OCI-LY1 (cell line): ENCODE results near the gene FBRSL1.
A peak's percentile ranks its signal among the peaks of the same experiment; 100 is the strongest.

Source experiments
- H2AFZ ChIP-seq: fragments of 200-600 bp; sonication (generic), shearing (Covaris generic); 2 replicates; pipeline ENCODE4 v1.6.0; 2014; ENCODE audit warnings: antibody characterized with exemption, mild to moderate bottlenecking, low read length
- H3F3A ChIP-seq: fragments of 200-600 bp; sonication (generic), shearing (Covaris generic); 2 replicates; pipeline ENCODE4 v1.6.0; 2014; ENCODE audit warnings: mild to moderate bottlenecking, antibody characterized with exemption, low read length, moderate library complexity; ENCODE audit not compliant: insufficient read depth
- H3K27ac ChIP-seq: fragments of 200-600 bp; sonication (generic); 2 replicates; pipeline ENCODE4 v1.5.1; 2014; ENCODE audit warnings: low read length, mixed run types, mild to moderate bottlenecking, low read depth; ENCODE audit not compliant: poor library complexity, severe bottlenecking
- H3K27me3 ChIP-seq: fragments of 200-600 bp; sonication (generic); 2 replicates; pipeline ENCODE4 v1.6.0; 2014; ENCODE audit warnings: antibody characterized with exemption, mild to moderate bottlenecking, low read length, moderate library complexity; ENCODE audit not compliant: insufficient read depth
- H3K36me3 ChIP-seq: fragments of 200-600 bp; sonication (generic); 2 replicates; pipeline ENCODE4 v1.6.1; 2014; ENCODE audit warnings: mild to moderate bottlenecking, antibody characterized with exemption, low read length, moderate library complexity, mixed read lengths; ENCODE audit not compliant: insufficient read depth
- H3K4me1 ChIP-seq: fragments of 200-600 bp; sonication (generic); 2 replicates; pipeline ENCODE4 v1.5.1; 2014; ENCODE audit warnings: mild to moderate bottlenecking, low read length, moderate library complexity; ENCODE audit not compliant: insufficient read depth, severe bottlenecking
- H3K4me2 ChIP-seq: fragments of 200-600 bp; sonication (generic), shearing (Covaris generic); 2 replicates; pipeline ENCODE4 v1.6.1; 2014; ENCODE audit warnings: low read length
- H3K4me3 ChIP-seq: fragments of 200-600 bp; sonication (generic); 2 replicates; pipeline ENCODE4 v1.5.1; 2014; ENCODE audit warnings: low read length, low read depth, mild to moderate bottlenecking, mixed read lengths; ENCODE audit not compliant: poor library complexity, severe bottlenecking
- H3K79me2 ChIP-seq: fragments of 200-600 bp; shearing (Covaris generic); 2 replicates; pipeline ENCODE4 v1.6.1; 2016; ENCODE audit warnings: mixed run types, low read length, mixed read lengths; ENCODE audit not compliant: insufficient read depth
- H3K9ac ChIP-seq: fragments of 200-600 bp; sonication (generic), shearing (Covaris generic); 2 replicates; pipeline ENCODE4 v1.6.1; 2014; ENCODE audit warnings: mild to moderate bottlenecking, low read length, mixed read lengths
- H3K9me2 ChIP-seq: fragments of 200-600 bp; sonication (generic), shearing (Covaris generic); 2 replicates; pipeline ENCODE4 v1.6.1; 2014; ENCODE audit warnings: low read depth, mild to moderate bottlenecking, low read length, mixed read lengths
- H3K9me3 ChIP-seq: fragments of 200-600 bp; shearing (Covaris generic); 2 replicates; pipeline ENCODE4 v1.6.1; 2014; ENCODE audit warnings: low read length, mixed read lengths
- H4K20me1 ChIP-seq: fragments of 200-600 bp; sonication (generic), shearing (Covaris generic); 2 replicates; pipeline ENCODE4 v1.6.0; 2016; ENCODE audit warnings: mild to moderate bottlenecking, low read length; ENCODE audit not compliant: insufficient read depth
- EZH2 ChIP-seq: fragments of 200-600 bp; sonication (generic), shearing (Covaris generic); IDR thresholded peaks from 2 replicates; pipeline ENCODE4 v1.8.0; 2017; ENCODE audit warnings: borderline replicate concordance, mixed run types, mild to moderate bottlenecking, antibody characterized with exemption, low read length, moderate library complexity, mixed read lengths
- TF ChIP-seq, protein P1 (sequence below): fragments of 200-600 bp; sonication (generic), shearing (Covaris generic); IDR thresholded peaks from 2 replicates; pipeline ENCODE4 v1.5.1; 2017; ENCODE audit warnings: mild to moderate bottlenecking, antibody characterized with exemption, low read length, moderate library complexity, mixed read lengths

Gene FBRSL1

DNA sequence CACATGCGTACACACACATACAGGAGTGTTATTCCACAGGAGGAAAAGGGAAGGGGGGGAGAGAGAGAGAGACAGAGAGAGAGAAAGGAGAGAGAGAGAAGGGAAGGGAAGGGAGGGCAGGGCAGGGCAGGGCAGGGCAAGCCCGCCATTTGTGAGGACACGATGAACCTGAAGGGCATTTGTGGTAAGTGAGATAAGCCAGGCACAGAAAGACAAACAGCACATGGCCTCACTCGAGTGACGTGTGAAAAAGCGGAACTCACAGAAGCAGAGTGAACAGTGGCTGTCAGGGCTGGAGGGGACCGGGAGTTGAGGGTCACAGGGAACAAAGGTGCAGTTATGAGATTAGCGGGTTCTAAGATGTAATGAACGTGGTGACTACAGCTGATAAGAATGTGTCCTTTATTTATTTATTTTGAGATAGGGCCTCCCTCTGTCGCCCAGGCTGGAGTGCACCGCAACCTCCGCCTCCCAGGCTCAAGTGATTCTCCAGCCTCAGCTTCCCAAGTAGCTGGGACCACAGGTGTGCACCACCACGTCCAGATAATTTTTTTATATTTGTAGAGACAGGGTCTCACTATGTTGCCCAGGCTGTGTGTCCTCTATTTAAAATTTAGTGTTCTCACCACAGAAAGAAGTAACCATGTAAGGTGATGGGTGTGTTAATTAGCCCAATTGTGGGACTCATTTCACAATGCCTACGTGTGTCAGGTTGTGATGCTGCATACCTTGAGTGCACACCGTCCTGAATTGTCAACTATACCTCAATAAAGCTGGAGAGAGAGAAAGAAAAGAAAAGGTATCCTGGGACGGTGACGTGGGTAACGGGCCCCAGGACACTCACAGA is 18.7 kb upstream of the FBRSL1 start:
- no peak overlapping the region for H3K4me3 ChIP-seq
- no peaks in the 10 kb centered on the region for H3K9me2 ChIP-seq
- no peaks in the 10 kb centered on the region for H3K27me3 ChIP-seq
- no peak overlapping the region for H2AFZ ChIP-seq
- no peaks in the 10 kb centered on the region for H3K9me3 ChIP-seq
- no peaks in the 10 kb centered on the region for H3K36me3 ChIP-seq
- peak overlapping the region; percentile 25 for H3K27ac ChIP-seq
- H3K79me2 ChIP-seq: no peaks in the 10 kb centered on the region
- TF ChIP-seq, protein P1, sequence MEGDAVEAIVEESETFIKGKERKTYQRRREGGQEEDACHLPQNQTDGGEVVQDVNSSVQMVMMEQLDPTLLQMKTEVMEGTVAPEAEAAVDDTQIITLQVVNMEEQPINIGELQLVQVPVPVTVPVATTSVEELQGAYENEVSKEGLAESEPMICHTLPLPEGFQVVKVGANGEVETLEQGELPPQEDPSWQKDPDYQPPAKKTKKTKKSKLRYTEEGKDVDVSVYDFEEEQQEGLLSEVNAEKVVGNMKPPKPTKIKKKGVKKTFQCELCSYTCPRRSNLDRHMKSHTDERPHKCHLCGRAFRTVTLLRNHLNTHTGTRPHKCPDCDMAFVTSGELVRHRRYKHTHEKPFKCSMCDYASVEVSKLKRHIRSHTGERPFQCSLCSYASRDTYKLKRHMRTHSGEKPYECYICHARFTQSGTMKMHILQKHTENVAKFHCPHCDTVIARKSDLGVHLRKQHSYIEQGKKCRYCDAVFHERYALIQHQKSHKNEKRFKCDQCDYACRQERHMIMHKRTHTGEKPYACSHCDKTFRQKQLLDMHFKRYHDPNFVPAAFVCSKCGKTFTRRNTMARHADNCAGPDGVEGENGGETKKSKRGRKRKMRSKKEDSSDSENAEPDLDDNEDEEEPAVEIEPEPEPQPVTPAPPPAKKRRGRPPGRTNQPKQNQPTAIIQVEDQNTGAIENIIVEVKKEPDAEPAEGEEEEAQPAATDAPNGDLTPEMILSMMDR: no peak
- no peak for TF ChIP-seq EZH2
- H3K4me1 ChIP-seq: peaks cover 29% of the 10 kb centered on the region
- H3F3A ChIP-seq: no peaks in the 10 kb centered on the region; the same call in 1 of the 2 replicates
- H4K20me1 ChIP-seq: no peaks in the 10 kb centered on the region
- no peak overlapping the region for H3K4me2 ChIP-seq
- no peak overlapping the region for H3K9ac ChIP-seq

DNA sequence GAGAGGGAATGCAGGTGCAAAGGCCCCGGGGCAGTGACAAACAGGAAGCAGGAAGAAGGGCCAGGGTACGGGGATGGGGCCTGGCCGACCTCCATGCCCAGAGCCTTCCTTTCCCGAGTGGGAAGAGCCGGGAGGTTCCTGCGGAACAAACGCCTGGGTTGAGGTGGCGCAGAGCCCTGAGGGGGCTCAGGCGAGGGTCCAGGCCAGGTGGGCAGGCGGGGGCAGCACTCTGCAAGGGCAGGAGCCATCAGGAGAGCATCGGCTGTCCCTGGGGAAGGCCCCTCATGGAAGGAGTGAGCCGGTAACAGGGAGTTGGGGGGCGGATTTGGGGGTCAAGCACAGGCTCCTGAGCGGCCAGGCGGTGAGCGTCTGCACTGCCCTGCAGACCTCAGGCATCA is 18.1 kb upstream of the FBRSL1 start:
- Histone ChIP-seq H3K4me2 (no peak overlapping the region), H3K36me3 (no peaks in the 10 kb centered on the region), H3K4me1 (peaks cover 29% of the 10 kb centered on the region), H3K4me3 (no peak overlapping the region), H4K20me1 (no peaks in the 10 kb centered on the region), H3K9me3 (no peaks in the 10 kb centered on the region), H3F3A (no peaks in the 10 kb centered on the region; the same call in 1 of the 2 replicates), H3K27ac (peak overlapping the region; percentile 25), H2AFZ (no peak overlapping the region), H3K79me2 (no peaks in the 10 kb centered on the region), H3K27me3 (no peaks in the 10 kb centered on the region), H3K9ac (no peak overlapping the region), H3K9me2 (no peaks in the 10 kb centered on the region)
- TF ChIP-seq, protein P1: no peak
- TF ChIP-seq EZH2: no peak

DNA sequence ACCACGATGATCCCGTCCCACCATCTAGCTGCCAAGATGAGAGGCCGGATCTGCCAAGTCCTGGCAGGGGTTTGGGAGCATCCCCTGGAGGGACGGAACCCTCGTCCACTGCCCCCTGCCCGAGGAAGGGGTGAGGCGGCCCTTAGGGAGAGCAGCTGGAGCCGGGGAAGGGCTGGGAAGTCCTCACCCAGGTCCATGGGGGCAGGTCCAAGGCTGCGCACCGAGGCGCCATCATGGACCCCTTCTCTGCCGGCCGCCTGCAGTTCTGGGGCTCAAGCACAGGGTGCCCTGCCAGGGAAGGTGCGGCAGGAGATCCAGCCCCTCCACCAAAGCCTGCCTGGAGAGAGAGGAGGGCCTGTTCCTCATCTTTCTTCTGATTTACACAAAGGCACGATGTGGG is 17.6 kb upstream of the FBRSL1 start:
- H3K36me3 ChIP-seq: no peaks in the 10 kb centered on the region
- H3K4me3 ChIP-seq: no peak overlapping the region
- H3K9me2 ChIP-seq: no peaks in the 10 kb centered on the region
- no peaks in the 10 kb centered on the region for H3K9me3 ChIP-seq
- no peak overlapping the region for H3K27ac ChIP-seq
- H3K27me3 ChIP-seq: no peaks in the 10 kb centered on the region
- H3K4me2 ChIP-seq: no peak overlapping the region
- no peak for TF ChIP-seq EZH2
- TF ChIP-seq, protein P1: no peak
- peaks cover 29% of the 10 kb centered on the region for H3K4me1 ChIP-seq
- H3K9ac ChIP-seq: no peak overlapping the region
- H3K79me2 ChIP-seq: no peaks in the 10 kb centered on the region
- H4K20me1 ChIP-seq: no peaks in the 10 kb centered on the region
- no peaks in the 10 kb centered on the region; the same call in 1 of the 2 replicates for H3F3A ChIP-seq
- no peak overlapping the region for H2AFZ ChIP-seq
